ENCODE measurements around the gene MAMLD1.

The MAMLD1 gene

GRCh38 chrX:150463566-150463965, 100.4 kb downstream of the MAMLD1 start:
- DNase-seq = no peak

GRCh38 chrX:150464001-150464400, 100.9 kb downstream of the MAMLD1 start:
- no peak for DNase-seq

- DNase-seq = no peak
Observed at GRCh38 chrX:150465326-150465725, 102.2 kb downstream of the MAMLD1 start.

- DNase-seq = no peak
Observed at GRCh38 chrX:150465881-150466775, 103.0 kb downstream of the MAMLD1 start.

- no peak for DNase-seq
Observed at GRCh38 chrX:150472306-150472705, 109.2 kb downstream of the MAMLD1 start.

GRCh38 chrX:150473371-150473770, 110.3 kb downstream of the MAMLD1 start:
- no peak for DNase-seq

GRCh38 chrX:150475461-150475860, 112.3 kb downstream of the MAMLD1 start:
- no peak for DNase-seq

- no peak for DNase-seq
Observed at GRCh38 chrX:150476164-150476699, 113.1 kb downstream of the MAMLD1 start.

GRCh38 chrX:150477371-150477770, 114.3 kb downstream of the MAMLD1 start:
- DNase-seq = no peak

- peak; percentile 4 for DNase-seq
Observed at GRCh38 chrX:150478496-150479492, 115.7 kb downstream of the MAMLD1 start.

- DNase-seq = peak; percentile 47
Observed at GRCh38 chrX:150482537-150483206, 119.6 kb downstream of the MAMLD1 start.

- DNase-seq = no peak
Observed at GRCh38 chrX:150483356-150483985, 120.4 kb downstream of the MAMLD1 start.

- peak; percentile 33 for DNase-seq
Observed at GRCh38 chrX:150486011-150486410, 122.9 kb downstream of the MAMLD1 start.

GRCh38 chrX:150487369-150488094, 124.4 kb downstream of the MAMLD1 start:
- no peak for DNase-seq

- no peak for DNase-seq
Observed at GRCh38 chrX:150489359-150490015, 126.4 kb downstream of the MAMLD1 start.

GRCh38 chrX:150495496-150495895, 132.4 kb downstream of the MAMLD1 start:
- no peak for DNase-seq

- no peak for DNase-seq
Observed at GRCh38 chrX:150499240-150499639, 136.1 kb downstream of the MAMLD1 start.

- DNase-seq = no peak
Observed at GRCh38 chrX:150502091-150502490, 139.0 kb downstream of the MAMLD1 start.

- no peak for DNase-seq
Observed at GRCh38 chrX:150502979-150503897, 140.1 kb downstream of the MAMLD1 start.

- DNase-seq = no peak
Observed at GRCh38 chrX:150503898-150504219, 140.7 kb downstream of the MAMLD1 start.
